NB4 (cell line): ENCODE data around the gene TRIP12.

ENCODE experiments used
- MAX ChIP-seq: IDR thresholded peaks from 2 replicates; pipeline ENCODE4 v1.6.1; 2011; ENCODE audit warnings: low read depth, low read length
- POLR2A ChIP-seq: IDR thresholded peaks from 2 replicates; pipeline ENCODE4 v1.6.1; 2011; ENCODE audit warnings: mild to moderate bottlenecking; ENCODE audit not compliant: insufficient read length; ENCODE audit errors: extremely low read depth
- TF ChIP-seq, protein P1 (sequence below): IDR thresholded peaks from one replicate; pipeline ENCODE4 v1.5.1; 2012; ENCODE audit warnings: low read depth, low read length

GRCh38 chr2:229861431-229861830, 60.4 kb downstream of the TRIP12 start:
- TF ChIP-seq POLR2A (no peak), MAX (no peak)
- TF ChIP-seq, protein P1, sequence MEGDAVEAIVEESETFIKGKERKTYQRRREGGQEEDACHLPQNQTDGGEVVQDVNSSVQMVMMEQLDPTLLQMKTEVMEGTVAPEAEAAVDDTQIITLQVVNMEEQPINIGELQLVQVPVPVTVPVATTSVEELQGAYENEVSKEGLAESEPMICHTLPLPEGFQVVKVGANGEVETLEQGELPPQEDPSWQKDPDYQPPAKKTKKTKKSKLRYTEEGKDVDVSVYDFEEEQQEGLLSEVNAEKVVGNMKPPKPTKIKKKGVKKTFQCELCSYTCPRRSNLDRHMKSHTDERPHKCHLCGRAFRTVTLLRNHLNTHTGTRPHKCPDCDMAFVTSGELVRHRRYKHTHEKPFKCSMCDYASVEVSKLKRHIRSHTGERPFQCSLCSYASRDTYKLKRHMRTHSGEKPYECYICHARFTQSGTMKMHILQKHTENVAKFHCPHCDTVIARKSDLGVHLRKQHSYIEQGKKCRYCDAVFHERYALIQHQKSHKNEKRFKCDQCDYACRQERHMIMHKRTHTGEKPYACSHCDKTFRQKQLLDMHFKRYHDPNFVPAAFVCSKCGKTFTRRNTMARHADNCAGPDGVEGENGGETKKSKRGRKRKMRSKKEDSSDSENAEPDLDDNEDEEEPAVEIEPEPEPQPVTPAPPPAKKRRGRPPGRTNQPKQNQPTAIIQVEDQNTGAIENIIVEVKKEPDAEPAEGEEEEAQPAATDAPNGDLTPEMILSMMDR = no peak
